ENCODE measurements around the gene GATB.

GATB gene

DNA sequence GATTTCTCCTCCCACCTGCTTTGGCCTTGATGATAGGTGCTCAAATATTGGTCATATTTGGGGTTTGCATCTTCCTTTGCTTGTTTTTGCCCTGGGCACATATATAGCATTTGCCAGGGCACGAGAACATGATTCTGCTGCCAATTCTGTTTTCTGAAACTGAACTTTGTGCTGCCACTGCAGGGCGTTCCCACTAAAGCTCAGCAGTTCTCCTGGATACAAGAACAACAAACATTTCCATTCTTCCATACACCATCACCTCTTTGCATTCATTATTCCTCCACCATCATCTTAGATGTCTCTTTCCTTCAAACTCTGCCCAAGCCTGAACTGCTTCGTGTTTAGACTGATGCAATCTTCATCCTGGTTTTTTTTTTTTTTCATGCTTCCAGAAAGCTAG, 36.3 kb upstream of the GATB start:
- H3K27ac ChIP-seq = no peak overlapping the region
- TF ChIP-seq, protein P1, sequence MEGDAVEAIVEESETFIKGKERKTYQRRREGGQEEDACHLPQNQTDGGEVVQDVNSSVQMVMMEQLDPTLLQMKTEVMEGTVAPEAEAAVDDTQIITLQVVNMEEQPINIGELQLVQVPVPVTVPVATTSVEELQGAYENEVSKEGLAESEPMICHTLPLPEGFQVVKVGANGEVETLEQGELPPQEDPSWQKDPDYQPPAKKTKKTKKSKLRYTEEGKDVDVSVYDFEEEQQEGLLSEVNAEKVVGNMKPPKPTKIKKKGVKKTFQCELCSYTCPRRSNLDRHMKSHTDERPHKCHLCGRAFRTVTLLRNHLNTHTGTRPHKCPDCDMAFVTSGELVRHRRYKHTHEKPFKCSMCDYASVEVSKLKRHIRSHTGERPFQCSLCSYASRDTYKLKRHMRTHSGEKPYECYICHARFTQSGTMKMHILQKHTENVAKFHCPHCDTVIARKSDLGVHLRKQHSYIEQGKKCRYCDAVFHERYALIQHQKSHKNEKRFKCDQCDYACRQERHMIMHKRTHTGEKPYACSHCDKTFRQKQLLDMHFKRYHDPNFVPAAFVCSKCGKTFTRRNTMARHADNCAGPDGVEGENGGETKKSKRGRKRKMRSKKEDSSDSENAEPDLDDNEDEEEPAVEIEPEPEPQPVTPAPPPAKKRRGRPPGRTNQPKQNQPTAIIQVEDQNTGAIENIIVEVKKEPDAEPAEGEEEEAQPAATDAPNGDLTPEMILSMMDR (conservative IDR thresholded peaks at IDR 0.05) = no peak

DNA sequence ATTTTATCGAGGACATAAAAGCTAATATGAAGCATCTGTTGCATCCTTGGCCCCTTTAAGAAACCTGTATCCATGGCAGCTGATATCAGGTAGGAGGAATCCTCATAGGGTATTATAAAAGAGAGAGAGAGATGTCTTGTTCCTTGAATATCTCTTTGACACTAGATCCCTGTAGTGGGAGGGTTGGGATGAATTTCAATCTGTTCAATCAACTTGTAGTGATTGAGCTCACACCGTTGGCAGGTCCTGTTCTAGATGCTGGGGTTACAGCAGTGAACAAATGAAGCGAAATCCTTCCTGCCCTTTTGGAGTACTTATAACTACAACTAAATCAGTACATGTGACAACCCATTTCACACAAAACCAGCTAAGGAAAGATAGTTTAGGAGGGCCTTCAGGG, 35.3 kb upstream of the GATB start:
- TF ChIP-seq, protein P1 (conservative IDR thresholded peaks at IDR 0.05) = no peak
- no peak overlapping the region for H3K27ac ChIP-seq

DNA sequence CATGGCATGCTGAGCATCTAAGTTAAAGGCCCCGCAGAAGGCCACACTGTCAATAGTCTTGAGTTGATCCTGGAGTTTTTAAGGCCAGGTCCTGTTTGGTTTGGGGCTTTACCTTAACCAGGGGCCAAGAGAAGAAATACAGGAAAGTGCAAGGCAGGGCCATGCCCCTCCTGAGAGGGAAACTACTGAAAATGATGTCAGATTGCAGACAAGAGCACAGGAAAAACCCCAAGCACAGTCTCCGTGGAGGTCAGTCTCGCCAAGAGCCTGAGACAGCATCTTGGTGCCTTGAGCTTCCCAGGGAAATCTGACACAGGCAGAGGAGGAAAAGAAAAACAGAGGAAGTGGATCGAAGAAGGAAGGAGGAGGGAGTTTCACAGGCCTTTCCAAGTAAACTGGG, 32.2 kb upstream of the GATB start:
- TF ChIP-seq, protein P1 (conservative IDR thresholded peaks at IDR 0.05) = no peak
- H3K27ac ChIP-seq = no peak overlapping the region

DNA sequence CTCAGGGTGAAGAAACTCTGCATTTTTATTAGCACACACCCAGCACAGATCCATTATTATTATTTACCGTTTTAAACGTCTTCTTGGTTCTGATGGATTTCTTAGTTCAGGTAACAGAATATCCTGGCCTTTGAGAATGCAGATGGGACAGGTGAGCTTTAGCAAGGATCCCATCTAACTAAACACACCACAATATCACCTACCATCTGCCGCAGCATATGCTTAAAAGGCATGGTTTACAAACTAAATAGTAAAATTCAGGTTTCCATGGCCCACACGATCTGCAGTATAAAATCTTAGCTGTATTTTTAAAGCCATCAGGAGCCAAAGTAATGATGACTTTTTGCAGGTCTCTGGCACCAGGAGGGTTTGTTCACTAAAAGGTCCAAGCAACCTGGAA, 31.7 kb upstream of the GATB start:
- no peak overlapping the region for H3K27ac ChIP-seq
- TF ChIP-seq, protein P1 (conservative IDR thresholded peaks at IDR 0.05) = no peak

DNA sequence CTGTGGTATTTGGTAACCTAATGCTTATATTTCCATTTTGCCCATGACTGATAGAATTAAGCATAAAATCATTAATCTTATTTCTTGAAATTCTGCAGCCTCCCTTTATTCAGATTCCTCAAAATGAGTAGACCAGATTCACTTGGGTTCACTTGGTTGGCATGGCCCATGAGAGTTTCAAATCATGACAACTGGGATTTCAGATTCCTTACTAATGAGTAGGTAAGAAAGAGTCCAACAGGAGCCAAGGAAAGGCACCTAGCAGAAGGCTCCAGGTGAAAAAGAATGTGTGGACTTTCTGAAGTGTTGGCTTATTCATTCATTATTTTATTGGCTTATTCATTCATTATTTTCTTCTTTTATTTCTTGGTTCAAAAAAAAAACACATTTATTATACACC, 27.2 kb upstream of the GATB start:
- H3K27ac ChIP-seq = no peak overlapping the region
- TF ChIP-seq, protein P1 (conservative IDR thresholded peaks at IDR 0.05) = no peak

DNA sequence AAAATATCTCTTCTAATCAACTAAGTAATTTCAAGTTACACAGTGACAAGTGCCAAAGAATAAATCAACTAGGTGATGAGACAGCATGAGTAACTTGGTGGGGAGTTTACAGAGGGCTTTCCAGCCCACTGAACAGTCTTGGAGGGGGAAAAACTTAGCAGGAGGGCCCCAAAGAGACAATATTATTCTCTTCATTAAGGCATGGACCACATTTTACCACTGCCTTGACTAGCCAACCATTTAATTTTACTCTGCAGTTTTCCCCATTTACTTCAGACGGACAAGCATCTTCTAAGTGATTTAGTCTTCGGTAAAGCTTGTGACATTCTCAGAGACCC, 25.3 kb upstream of the GATB start:
- H3K27ac ChIP-seq = no peak overlapping the region

DNA sequence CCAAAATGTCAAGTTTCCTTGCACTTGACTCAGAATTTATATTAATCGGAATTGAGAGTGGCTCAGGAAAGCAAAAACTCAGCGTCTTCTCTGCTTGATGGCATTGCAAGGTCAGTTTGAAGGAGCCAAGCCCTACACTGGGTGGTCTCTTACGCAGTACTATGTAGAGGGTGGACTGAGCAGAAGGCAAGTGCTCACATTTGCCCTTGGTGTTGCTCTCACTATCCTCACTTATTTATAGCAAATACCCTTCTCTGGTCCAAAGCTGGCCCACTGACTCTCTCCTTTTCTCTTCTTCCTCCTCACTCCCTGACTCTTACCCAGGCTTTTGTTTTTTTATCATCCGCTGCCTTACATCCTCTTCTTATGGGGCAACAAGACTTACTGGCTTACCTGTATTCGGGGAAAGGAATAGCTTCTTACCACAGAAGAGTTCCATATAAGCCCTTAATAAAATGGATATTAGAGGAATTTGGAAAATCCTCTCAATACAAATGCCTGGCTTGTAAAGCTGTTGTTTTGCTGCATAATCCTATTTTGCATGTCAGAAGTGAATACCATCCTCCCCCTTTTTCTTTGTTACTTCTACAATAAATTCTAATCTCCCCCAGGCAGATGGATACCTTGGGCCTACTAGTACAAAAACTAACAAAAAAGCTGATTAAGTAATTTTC, 24.8 kb upstream of the GATB start:
- no peak overlapping the region for H3K27ac ChIP-seq
- TF ChIP-seq, protein P1 (conservative IDR thresholded peaks at IDR 0.05) = no peak

More for the DNA sequence above, 25.3 kb upstream of the GATB start:
- TF ChIP-seq, protein P1 (conservative IDR thresholded peaks at IDR 0.05) = no peak
